HL-60 (cell line): ENCODE results near the gene RUNX2.

Experiments used
- DNase-seq, 2 experiments: peaks; one replicate each; pipeline ENCODE4 v3.0.0-alpha.2; 2010 to 2020; ENCODE audit warnings: low read depth in 1 of 2, low spot score in 1 of 2
- H3K27ac ChIP-seq: fragments of 250-450 bp; sonication (Bioruptor Pico); replicated peaks from 2 replicates; pipeline ENCODE4 v1.5.1; 2020; ENCODE audit warnings: mild to moderate bottlenecking, moderate library complexity
- H3K27me3 ChIP-seq: fragments of 250-450 bp; sonication (Bioruptor Pico); 2 replicates; pipeline ENCODE4 v1.5.1; 2021; ENCODE audit warnings: mild to moderate bottlenecking, moderate library complexity; ENCODE audit not compliant: insufficient read depth, poor library complexity, severe bottlenecking
- H3K4me3 ChIP-seq: replicated peaks from 2 replicates; pipeline ENCODE4 v1.5.1; 2011; ENCODE audit warnings: mild to moderate bottlenecking, control low read depth, low read length; ENCODE audit not compliant: insufficient read depth
- CTCF ChIP-seq: IDR thresholded peaks from one replicate; pipeline ENCODE4 v1.5.1; 2011; ENCODE audit warnings: low read length, control low read depth, inconsistent platforms; ENCODE audit not compliant: insufficient read depth
- GABPA ChIP-seq: IDR thresholded peaks from 2 replicates; pipeline ENCODE4 v1.6.1; 2012; ENCODE audit warnings: low read depth
- POLR2AphosphoS5 ChIP-seq: IDR thresholded peaks from 2 replicates; pipeline ENCODE4 v1.6.1; 2012; ENCODE audit warnings: low read depth
- SPI1 ChIP-seq: IDR thresholded peaks from 2 replicates; pipeline ENCODE4 v1.6.1; 2012; ENCODE audit warnings: low read depth, mild to moderate bottlenecking, borderline replicate concordance
- TF ChIP-seq, protein P1 (sequence below): IDR thresholded peaks from 2 replicates; pipeline ENCODE4 v1.6.1; 2012; ENCODE audit warnings: low read depth; ENCODE audit not compliant: insufficient replicate concordance

RUNX2 gene

GRCh38 chr6:45472382-45472781 lies 144.3 kb downstream of the RUNX2 start:
- Histone ChIP-seq H3K4me3 (no peak overlapping the region), H3K27ac (no peak overlapping the region), H3K27me3 (no peaks in the 10 kb centered on the region)
- TF ChIP-seq, protein P1, sequence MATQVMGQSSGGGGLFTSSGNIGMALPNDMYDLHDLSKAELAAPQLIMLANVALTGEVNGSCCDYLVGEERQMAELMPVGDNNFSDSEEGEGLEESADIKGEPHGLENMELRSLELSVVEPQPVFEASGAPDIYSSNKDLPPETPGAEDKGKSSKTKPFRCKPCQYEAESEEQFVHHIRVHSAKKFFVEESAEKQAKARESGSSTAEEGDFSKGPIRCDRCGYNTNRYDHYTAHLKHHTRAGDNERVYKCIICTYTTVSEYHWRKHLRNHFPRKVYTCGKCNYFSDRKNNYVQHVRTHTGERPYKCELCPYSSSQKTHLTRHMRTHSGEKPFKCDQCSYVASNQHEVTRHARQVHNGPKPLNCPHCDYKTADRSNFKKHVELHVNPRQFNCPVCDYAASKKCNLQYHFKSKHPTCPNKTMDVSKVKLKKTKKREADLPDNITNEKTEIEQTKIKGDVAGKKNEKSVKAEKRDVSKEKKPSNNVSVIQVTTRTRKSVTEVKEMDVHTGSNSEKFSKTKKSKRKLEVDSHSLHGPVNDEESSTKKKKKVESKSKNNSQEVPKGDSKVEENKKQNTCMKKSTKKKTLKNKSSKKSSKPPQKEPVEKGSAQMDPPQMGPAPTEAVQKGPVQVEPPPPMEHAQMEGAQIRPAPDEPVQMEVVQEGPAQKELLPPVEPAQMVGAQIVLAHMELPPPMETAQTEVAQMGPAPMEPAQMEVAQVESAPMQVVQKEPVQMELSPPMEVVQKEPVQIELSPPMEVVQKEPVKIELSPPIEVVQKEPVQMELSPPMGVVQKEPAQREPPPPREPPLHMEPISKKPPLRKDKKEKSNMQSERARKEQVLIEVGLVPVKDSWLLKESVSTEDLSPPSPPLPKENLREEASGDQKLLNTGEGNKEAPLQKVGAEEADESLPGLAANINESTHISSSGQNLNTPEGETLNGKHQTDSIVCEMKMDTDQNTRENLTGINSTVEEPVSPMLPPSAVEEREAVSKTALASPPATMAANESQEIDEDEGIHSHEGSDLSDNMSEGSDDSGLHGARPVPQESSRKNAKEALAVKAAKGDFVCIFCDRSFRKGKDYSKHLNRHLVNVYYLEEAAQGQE: no peak
- TF ChIP-seq SPI1 (no peak), CTCF (no peak), GABPA (no peak), POLR2AphosphoS5 (no peak)
- DNase-seq: no peak

DNA sequence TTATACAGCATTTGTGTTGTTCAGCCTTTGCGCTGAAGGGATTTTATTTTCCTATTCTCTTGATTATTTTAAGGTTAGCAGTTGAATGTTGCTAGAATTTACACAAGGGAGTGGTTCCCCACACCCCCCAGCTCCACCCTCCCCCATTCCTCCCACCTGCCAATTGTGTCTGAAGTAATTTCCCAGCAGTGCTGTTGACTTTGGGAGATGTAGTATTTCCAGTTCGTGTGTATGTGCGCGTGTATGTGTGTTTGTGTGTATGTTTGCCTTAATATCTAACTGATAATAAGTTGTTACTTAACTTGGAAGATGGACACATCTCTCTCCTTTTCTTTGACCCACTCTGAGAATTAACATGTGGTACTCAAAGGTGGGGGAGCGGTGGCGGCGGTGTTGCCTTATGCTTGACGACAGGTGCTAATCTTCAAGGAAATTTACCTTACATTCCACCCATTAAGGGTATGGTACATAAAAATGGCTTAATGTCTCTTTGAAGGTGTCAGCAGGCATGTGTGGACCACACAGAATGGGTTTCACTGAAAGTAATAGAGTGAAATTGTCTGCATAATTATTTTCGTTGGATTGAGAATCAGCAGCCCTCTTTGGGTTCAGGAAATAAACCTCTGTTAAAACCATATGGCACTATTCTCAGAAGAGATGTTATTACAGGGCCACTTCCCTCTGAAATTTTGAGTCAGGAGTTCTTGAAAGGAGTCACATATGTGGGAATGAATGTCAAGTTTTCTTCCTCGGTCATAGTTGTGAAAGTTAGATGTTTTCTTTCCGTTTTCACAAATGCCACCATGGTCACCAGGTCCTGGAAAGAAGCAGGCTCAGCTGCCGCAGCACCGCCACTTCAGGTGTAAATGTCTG lies 145.2 kb downstream of the RUNX2 start:
- H3K4me3 ChIP-seq: no peak overlapping the region
- H3K27ac ChIP-seq: no peak overlapping the region
- no peak for DNase-seq
- no peaks in the 10 kb centered on the region for H3K27me3 ChIP-seq
- TF ChIP-seq SPI1: no peak
- no peak for TF ChIP-seq GABPA
- TF ChIP-seq CTCF: no peak
- TF ChIP-seq, protein P1: no peak
- no peak for TF ChIP-seq POLR2AphosphoS5

DNA sequence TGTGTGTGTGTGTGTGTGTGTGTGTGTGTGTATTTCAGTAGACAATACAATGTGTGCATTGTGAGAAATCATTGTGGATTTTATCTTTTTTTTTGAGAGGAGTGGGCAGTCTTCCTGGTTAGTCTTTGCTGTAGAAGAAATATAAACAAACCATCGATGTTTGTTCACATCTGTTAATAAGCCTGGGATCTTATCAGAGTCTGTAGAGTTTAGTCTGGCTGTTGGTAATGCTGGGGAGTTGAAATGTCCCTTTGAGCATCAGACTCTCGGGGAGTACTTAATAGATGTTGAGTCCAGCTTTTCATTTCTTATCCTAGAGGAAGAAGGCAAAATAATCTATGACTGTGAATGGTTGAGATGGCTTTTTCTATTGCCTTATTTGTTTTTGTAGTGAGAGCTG lies 146.2 kb downstream of the RUNX2 start:
- DNase-seq: no peak
- Histone ChIP-seq H3K4me3 (no peak overlapping the region), H3K27me3 (no peaks in the 10 kb centered on the region), H3K27ac (no peak overlapping the region)
- TF ChIP-seq, protein P1: no peak
- TF ChIP-seq POLR2AphosphoS5 (no peak), CTCF (no peak), GABPA (no peak), SPI1 (no peak)
